Activated gamma-delta T cell treated with Interleukin-2 at 50 U/mL for 16 hours (primary cell): Measurements from ENCODE around the gene CLDN14.

Experiments used
- DNase-seq: peaks from one replicate; pipeline ENCODE4 v3.0.0-alpha.2; 2020

Gene CLDN14, protein sequence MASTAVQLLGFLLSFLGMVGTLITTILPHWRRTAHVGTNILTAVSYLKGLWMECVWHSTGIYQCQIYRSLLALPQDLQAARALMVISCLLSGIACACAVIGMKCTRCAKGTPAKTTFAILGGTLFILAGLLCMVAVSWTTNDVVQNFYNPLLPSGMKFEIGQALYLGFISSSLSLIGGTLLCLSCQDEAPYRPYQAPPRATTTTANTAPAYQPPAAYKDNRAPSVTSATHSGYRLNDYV

GRCh38 chr21:36479415-36480402 lies at the start of gene CLDN14:
Gene CLDN14, minus strand, starts transcription at chr21:36480122. Its CDS starts 18,427 bp downstream, at chr21:36461695.
- no peak for DNase-seq

DNA sequence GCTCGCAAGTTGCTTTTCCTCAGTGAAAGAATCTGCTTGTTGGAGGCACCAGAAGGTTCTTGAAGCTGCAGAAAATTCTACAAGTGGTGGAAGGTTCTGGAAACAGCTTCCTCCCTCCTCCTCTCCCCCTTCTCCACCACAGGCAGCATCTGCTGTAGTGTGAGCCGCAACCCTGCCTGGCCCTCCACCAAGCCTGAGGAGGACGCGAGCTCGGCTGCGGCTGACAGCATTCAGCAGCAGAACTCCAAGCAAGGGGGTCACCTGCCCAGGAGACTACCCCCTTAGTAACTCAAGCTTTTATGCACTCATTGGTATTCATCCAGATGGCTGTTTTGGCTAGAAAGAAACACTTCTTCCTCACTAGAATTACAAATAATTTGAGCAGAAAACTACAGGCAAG lies 48.8 kb upstream of the CLDN14 start:
- DNase-seq: no peak

GRCh38 chr21:36527317-36527716 lies 47.4 kb upstream of the CLDN14 start:
- no peak for DNase-seq

- DNase-seq: no peak
These were observed 46.2 kb upstream of the CLDN14 start for GRCh38 chr21:36526104-36526503.

GRCh38 chr21:36524477-36524876 lies 44.6 kb upstream of the CLDN14 start:
- no peak for DNase-seq

- DNase-seq: no peak
These were observed 42.4 kb upstream of the CLDN14 start for GRCh38 chr21:36522219-36522808.

DNA sequence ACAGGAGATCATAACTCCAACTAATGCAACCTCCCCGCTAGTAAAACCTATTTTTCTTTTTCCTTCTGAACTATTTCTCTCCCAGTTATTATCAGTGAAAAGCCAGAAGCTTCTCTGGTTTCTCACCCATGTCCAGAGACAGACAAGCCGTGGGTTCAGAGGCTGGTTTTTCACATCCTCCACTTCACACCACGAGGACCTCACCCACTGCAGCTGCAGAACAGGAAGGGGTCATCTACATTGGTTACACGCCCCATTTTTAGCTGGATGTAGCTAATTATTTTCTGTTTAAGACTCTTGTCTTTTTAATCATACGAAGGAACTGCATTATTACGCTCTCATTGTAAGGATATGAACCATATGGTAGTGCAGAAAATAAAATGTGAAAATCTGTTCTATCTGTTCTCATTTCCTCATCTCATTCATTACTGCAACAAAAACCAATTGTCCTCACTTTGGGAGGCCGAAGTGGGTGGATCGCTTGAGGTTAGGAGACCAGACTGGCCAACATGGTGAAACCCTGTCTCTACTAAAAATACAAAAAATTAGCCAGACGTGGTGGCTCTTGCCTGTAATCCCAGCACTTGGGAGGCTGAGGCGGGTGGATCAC lies 39.1 kb upstream of the CLDN14 start:
- no peak for DNase-seq

GRCh38 chr21:36517366-36518075 lies 37.6 kb upstream of the CLDN14 start:
- DNase-seq: no peak

- no peak for DNase-seq
These were observed 36.4 kb upstream of the CLDN14 start for GRCh38 chr21:36516281-36516680.

- no peak for DNase-seq
These were observed 33.5 kb upstream of the CLDN14 start for GRCh38 chr21:36513430-36513829.

GRCh38 chr21:36512971-36513370 lies 33.0 kb upstream of the CLDN14 start:
- no peak for DNase-seq

- no peak for DNase-seq
These were observed 31.7 kb upstream of the CLDN14 start for GRCh38 chr21:36511484-36512220.

- no peak for DNase-seq
These were observed 31.0 kb upstream of the CLDN14 start for GRCh38 chr21:36510911-36511310.

- DNase-seq: no peak
These were observed 30.2 kb upstream of the CLDN14 start for GRCh38 chr21:36509973-36510664.

DNA sequence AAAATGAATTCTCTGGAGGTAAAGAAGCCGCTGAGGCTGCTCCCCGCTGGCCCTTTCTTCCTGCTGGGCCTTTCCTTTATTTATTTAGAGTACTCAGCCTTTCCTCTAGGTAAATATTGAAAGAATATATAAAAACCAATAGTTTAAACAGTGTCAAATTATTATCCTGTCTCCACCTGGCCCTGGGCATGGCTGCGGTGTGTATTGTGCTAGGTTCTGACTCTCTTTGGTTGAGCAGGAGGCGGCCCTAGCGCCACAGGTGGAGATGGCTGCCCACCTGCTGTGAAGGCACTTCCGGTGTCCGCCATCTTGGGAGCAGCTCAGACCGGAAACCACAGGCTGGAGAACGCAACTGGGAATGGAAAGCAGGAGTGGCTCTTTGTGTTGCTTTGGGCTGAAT lies 29.0 kb upstream of the CLDN14 start:
- DNase-seq: no peak

DNA sequence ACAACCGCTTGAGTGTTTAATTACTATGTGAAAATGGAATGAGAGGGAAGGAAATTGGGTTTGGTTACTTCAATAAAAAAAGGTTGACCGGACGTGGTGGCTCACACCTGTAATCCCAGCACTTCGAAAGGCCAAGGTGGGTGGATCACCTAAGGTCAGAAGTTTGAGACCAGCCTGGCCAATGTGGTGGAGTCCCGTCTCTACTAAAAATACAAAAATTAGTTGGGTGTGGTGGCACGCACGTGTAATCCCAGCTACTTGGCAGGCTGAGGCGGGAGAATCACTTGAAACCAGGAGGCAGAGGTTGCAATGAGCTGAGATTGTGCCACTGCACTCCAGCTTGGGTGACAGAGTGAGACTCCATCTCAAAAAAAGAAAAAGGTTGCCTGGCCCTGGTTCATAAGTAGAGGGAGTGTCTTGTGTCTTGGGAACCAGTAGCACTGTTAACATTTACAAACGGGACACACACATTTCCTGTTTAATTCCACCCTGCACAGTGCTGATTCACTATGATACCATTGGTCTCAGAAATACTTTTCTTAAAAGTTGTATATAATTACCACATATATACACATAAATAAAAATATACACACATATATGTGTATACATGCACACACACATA lies 27.6 kb upstream of the CLDN14 start:
- no peak for DNase-seq

GRCh38 chr21:36506482-36506881 lies 26.6 kb upstream of the CLDN14 start:
- DNase-seq: no peak

- DNase-seq: peak; percentile 27
These were observed 24.4 kb upstream of the CLDN14 start for GRCh38 chr21:36504067-36505058.

- DNase-seq: no peak
These were observed 22.4 kb upstream of the CLDN14 start for GRCh38 chr21:36502365-36502764.

GRCh38 chr21:36501589-36501892 lies 21.6 kb upstream of the CLDN14 start:
- DNase-seq: no peak
